Measurements from ENCODE around the gene FBXL2. TPM values are rescaled to one million over a fixed set of nuclear protein-coding genes. Genes with fewer than 3 reads are reported as not detected.

FBXL2 gene
- total and polyA plus RNA-seq, 2 of the 8 experiments (the other 6 are each of a cell fraction or from before 2014, with no cell fraction given), result 3.1 to 5.4 TPM

DNA sequence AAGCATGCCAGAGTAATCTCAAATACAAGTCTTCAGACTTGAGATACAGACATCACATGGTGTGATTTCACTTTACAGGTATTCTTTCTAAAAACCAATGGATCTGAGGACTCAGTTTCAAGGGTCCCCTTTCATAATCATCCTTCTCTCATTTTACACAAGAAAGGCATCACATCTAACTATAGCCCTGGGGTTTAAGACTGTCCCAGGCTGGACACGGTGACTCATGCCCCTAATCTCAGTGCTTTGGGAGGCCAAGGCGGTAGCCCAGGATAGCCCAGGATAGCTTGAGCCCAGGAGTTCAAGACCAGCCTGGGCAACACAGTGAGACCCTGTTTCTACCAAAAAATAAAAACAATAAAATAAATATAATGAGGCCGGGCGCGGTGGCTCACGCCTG lies 126.5 kb downstream of the FBXL2 start:
- DNase-seq (ENCODE audit: low read depth in 1 of 2, low spot score in 2 of 2), result no peak
- TF ChIP-seq BCL11A (IDR thresholded peaks at IDR 0.05; ENCODE audit: low read depth in 2 of 2, low read length in 2 of 2) (no peak), RFX5 (IDR thresholded peaks at IDR 0.05; ENCODE audit: borderline replicate concordance, low read depth, low read length) (no peak), SIRT6 (IDR thresholded peaks at IDR 0.05; ENCODE audit: low read length) (no peak)
- TF ChIP-seq, protein P1, sequence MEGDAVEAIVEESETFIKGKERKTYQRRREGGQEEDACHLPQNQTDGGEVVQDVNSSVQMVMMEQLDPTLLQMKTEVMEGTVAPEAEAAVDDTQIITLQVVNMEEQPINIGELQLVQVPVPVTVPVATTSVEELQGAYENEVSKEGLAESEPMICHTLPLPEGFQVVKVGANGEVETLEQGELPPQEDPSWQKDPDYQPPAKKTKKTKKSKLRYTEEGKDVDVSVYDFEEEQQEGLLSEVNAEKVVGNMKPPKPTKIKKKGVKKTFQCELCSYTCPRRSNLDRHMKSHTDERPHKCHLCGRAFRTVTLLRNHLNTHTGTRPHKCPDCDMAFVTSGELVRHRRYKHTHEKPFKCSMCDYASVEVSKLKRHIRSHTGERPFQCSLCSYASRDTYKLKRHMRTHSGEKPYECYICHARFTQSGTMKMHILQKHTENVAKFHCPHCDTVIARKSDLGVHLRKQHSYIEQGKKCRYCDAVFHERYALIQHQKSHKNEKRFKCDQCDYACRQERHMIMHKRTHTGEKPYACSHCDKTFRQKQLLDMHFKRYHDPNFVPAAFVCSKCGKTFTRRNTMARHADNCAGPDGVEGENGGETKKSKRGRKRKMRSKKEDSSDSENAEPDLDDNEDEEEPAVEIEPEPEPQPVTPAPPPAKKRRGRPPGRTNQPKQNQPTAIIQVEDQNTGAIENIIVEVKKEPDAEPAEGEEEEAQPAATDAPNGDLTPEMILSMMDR (IDR thresholded peaks at IDR 0.05; ENCODE audit: control extremely low read depth in 1 of 3, insufficient read depth in 1 of 3, low read depth in 1 of 3, low read length in 3 of 3), result no peak
- Histone ChIP-seq H3K27me3 (replicated peaks in 1 of 4; ENCODE audit: control insufficient read depth in 3 of 4, extremely low read depth in 1 of 4, insufficient read depth in 3 of 4, low read length in 3 of 4) (no peaks in the 10 kb centered on the region), H2BK15ac (ENCODE audit: low read length) (no peak overlapping the region), H3K36me3 (ENCODE audit: control insufficient read depth in 2 of 4, insufficient read depth in 4 of 4, low read length in 3 of 4) (peaks cover 22 to 90% (median 65%) of the 10 kb centered on the region in 4 experiments), H4K5ac (ENCODE audit: insufficient read length, low read depth, low read length) (no peak overlapping the region), H3K18ac (ENCODE audit: extremely low read depth, low read length) (no peak overlapping the region), H3K56ac (replicated peaks; ENCODE audit: insufficient read length, low read depth, low read length) (no peak overlapping the region), H2AFZ (ENCODE audit: low read length) (no peak overlapping the region), H2BK12ac (ENCODE audit: low read depth, low read length) (no peak overlapping the region), H3K9ac (replicated peaks in 1 of 4; ENCODE audit: extremely low read depth in 1 of 4, low read depth in 3 of 4, low read length in 3 of 4) (no peak overlapping the region), H3K79me1 (ENCODE audit: low read depth, low read length) (no peaks in the 10 kb centered on the region), H4K8ac (ENCODE audit: extremely low read depth, insufficient read depth, low read length) (no peak overlapping the region), H3K23me2 (ENCODE audit: low read depth, low read length) (no peaks in the 10 kb centered on the region), H4K20me1 (replicated peaks in 1 of 2; ENCODE audit: control insufficient read depth in 1 of 2, insufficient read depth in 2 of 2, low read length in 2 of 2) (no peaks in the 10 kb centered on the region), H3K27ac (ENCODE audit: low read depth, low read length) (no peak overlapping the region), H2BK20ac (ENCODE audit: low read length) (no peak overlapping the region), H3K9me3 (ENCODE audit: insufficient read depth in 2 of 2, low read depth in 1 of 2, low read length in 1 of 2) (no peaks in the 10 kb centered on the region), H3K4me1 (replicated peaks in 1 of 4; ENCODE audit: control insufficient read depth in 3 of 4, insufficient read depth in 4 of 4, low read length in 3 of 4) (no peaks in the 10 kb centered on the region), H3K23ac (ENCODE audit: insufficient read length) (no peak overlapping the region), H3K4ac (replicated peaks; ENCODE audit: insufficient read length, low read depth, low read length) (no peak overlapping the region), H3K79me2 (ENCODE audit: control insufficient read depth in 1 of 2, insufficient read depth in 2 of 2, low read length in 2 of 2) (no peaks in the 10 kb centered on the region; a peak in 1 of 4 replicates), H3K14ac (ENCODE audit: insufficient read length) (no peak overlapping the region), H2BK5ac (ENCODE audit: low read depth, low read length) (no peak overlapping the region), H3K4me3 (ENCODE audit: extremely low read depth in 1 of 4, insufficient read depth in 2 of 4, low read depth in 3 of 4, low read length in 4 of 4) (no peak overlapping the region), H2AK5ac (ENCODE audit: low read depth, low read length) (no peak overlapping the region), H3K4me2 (ENCODE audit: insufficient read depth in 1 of 2, low read depth in 2 of 2, low read length in 2 of 2) (no peak overlapping the region), H4K91ac (replicated peaks; ENCODE audit: insufficient read length, low read length) (no peak overlapping the region), H2BK120ac (replicated peaks; ENCODE audit: low read depth, low read length) (no peak overlapping the region)
- ChIA-PET POLR2A (ENCODE audit: partially characterized antibody) (interaction anchor here (0.7 kb wide), 1 partner anchor 386 kb away, joined by 3 read pairs; no protein-coding TSS in a partner anchor), CTCF (ENCODE audit: partially characterized antibody) (interaction anchor here (1.0 kb wide), 1 partner anchor 259 kb away, joined by 3 read pairs; no protein-coding TSS in a partner anchor)
- WGBS, 2 experiments (ENCODE audit: extremely low coverage in 1 of 2, insufficient coverage in 1 of 2, insufficient read length in 1 of 2, insufficient replicate concordance in 2 of 2, low coverage in 1 of 2, low lambda C conversion rate in 2 of 2, missing lambda C conversion rate in 1 of 2), result 94% methylated on average over 6 of the region's 6 CpGs; no CpG with 5 or more reads in 1 of the 2 experiments
- FAIRE-seq, result no peak

All from H1 (cell line).